Natural killer cell treated with Interleukin-12 subunit alpha and Interleukin-12 subunit beta and Interleukin-15 and Interleukin-18, amount 100 ng/mL, for 72 hours (primary cell): ENCODE measurements around the gene KLHL25. TPM values are rescaled to one million over a fixed set of nuclear protein-coding genes. Genes with fewer than 3 reads are reported as not detected.

Source experiments
- ATAC-seq, 2 donors: fragments of 150-1000 bp; cut with Tn5 transposase in 1 of 2; sonication (Bioruptor Pico), chemical (Tn5 transposase) in 1 of 2; 2 replicates each; pipeline ENCODE4 v1.10.0; 2021
- DNase-seq: peaks from one replicate; pipeline ENCODE4 v3.0.0; 2022; ENCODE audit warnings: low spot score
- H3K27ac Mint-ChIP-seq, 2 donors: 1 replicate in 1 of 2; 2 replicates in 1 of 2; pipeline ENCODE4 v1.8.0; 2022; ENCODE audit warnings: mixed read lengths in 2 of 2, mild to moderate bottlenecking in 1 of 2, moderate library complexity in 1 of 2
- H3K27me3 Mint-ChIP-seq, 2 donors: 1 replicate in 1 of 2; 2 replicates in 1 of 2; pipeline ENCODE4 v1.8.0; 2022; ENCODE audit warnings: mixed read lengths in 2 of 2
- H3K36me3 Mint-ChIP-seq: one replicate; pipeline ENCODE4 v1.8.0; 2022; ENCODE audit warnings: mixed read lengths
- H3K4me1 Mint-ChIP-seq, 2 donors: 1 replicate in 1 of 2; 2 replicates in 1 of 2; pipeline ENCODE4 v1.8.0; 2022; ENCODE audit warnings: low read depth in 2 of 2, mixed read lengths in 2 of 2, mild to moderate bottlenecking in 1 of 2
- H3K4me3 Mint-ChIP-seq: one replicate; pipeline ENCODE4 v1.8.0; 2022; ENCODE audit warnings: mixed read lengths
- H3K9me3 Mint-ChIP-seq: 2 replicates; pipeline ENCODE4 v1.8.0; 2022; ENCODE audit warnings: mixed read lengths
- total RNA-seq, 2 donors: library from RNA; stranded (reverse); gene quantifications; one replicate each; pipeline ENCODE4 v1.2.3, GENCODE V29; 2022

The KLHL25 gene
- total RNA-seq, 2 donors from 2014 or later, result 4.7 to 8.5 TPM

DNA sequence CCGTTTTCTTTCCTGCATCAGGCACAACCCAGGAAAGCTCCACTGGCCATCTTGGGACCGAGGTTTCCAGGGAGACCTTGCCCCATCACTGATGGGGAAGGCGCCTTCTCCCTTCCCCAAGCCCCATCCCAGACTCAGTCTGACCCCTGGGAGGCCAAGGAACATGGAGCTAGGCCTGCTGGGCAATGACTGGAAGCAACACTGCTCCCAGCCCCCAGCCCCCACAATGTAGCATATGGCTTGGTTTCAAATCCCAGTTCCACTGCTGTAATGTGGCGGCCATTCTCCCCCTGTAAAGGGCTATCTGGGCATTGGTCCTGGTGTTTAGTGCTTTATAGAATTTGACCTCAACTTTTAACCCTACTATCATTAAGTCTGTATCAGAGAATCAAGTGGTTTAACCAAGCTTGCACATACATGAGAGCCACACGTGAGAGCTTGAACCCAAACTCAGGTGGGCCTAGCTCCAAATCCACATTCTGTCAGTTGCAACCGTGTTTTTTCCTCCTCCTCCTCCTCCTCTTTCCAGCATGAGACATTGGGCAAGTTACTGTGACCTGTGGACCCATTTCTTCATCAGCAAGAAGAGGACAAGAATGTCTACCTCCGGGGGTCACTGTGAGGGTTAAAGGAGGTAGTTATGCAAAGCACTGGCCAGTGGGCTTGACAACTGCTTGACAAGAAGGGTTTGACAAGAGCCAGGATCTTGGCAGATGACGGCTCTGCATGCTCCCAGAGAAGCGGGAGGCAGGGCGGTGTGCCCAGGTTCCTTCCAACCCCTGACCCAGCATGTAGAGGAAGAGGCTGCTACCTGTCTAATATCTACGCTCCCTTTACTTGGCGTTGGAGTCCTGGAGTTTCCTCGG, 37.4 kb downstream of the KLHL25 start:
- no peak overlapping the region for H3K4me3 Mint-ChIP-seq
- H3K36me3 Mint-ChIP-seq, result no peaks in the 10 kb centered on the region
- no peak for DNase-seq

GRCh38 chr15:85756411-85757072, 38.2 kb downstream of the KLHL25 start:
- H3K27ac Mint-ChIP-seq, result no peak overlapping the region
- no peak for DNase-seq
- no peaks in the 10 kb centered on the region for H3K36me3 Mint-ChIP-seq
- no peak overlapping the region for H3K4me3 Mint-ChIP-seq
- no peaks in the 10 kb centered on the region for H3K9me3 Mint-ChIP-seq
- peaks cover 0 to 6% of the 10 kb centered on the region in 2 donors for H3K4me1 Mint-ChIP-seq
- no peak for ATAC-seq
- no peaks in the 10 kb centered on the region for H3K27me3 Mint-ChIP-seq

More for the DNA sequence above, 37.4 kb downstream of the KLHL25 start:
- Mint-ChIP-seq H3K4me1 (peaks cover 0 to 3% of the 10 kb centered on the region in 2 donors), H3K9me3 (no peaks in the 10 kb centered on the region), H3K27me3 (no peaks in the 10 kb centered on the region), H3K27ac (no peak overlapping the region)
- no peak for ATAC-seq

DNA sequence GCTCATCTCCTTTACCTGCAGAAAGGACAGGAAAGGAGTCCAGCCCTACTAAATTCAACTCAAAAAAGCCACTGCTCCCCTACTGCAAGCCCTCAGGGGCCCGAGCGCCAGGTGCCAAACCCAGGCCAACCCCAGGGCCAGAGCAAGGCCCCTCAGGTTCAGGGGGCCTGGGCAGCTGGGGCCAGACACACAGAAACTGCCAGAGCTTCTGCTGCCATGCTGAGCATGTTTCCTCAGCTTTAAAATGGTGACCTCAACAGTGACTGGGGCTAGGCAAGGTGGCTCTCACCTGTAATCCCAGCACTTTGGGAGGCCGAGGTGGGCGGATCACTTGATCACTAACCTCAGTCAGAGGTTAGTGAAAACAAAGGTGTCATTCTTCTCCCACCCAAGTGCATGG, 38.8 kb downstream of the KLHL25 start:
- Mint-ChIP-seq H3K4me3 (no peak overlapping the region), H3K4me1 (peaks cover 0 to 8% of the 10 kb centered on the region in 2 donors), H3K36me3 (no peaks in the 10 kb centered on the region), H3K9me3 (no peaks in the 10 kb centered on the region), H3K27me3 (no peaks in the 10 kb centered on the region), H3K27ac (no peak overlapping the region)
- DNase-seq (no peak), ATAC-seq (no peak)

DNA sequence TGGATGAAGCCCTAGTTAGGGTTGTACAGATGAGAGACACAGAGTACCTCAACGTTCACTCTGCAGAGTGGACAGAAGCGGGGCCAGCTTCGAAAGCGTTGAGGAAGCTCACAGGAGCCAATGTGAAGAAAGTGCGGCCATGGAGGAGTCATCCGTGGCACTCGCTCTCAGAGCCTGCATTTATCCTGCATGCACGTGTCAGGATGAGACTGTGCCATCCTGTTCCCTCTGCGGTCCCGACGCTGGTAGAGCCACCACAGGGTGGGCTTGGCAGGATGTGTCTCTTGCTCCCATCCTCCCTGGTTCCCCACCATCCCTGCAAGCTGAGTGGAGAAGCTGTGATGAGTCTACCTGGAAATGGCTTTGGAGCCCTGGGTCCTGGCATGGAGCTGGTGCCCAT, 39.3 kb downstream of the KLHL25 start:
- no peaks in the 10 kb centered on the region for H3K27me3 Mint-ChIP-seq
- ATAC-seq (no peak), DNase-seq (no peak)
- no peak overlapping the region for H3K27ac Mint-ChIP-seq
- H3K9me3 Mint-ChIP-seq, result no peaks in the 10 kb centered on the region
- peaks cover 0 to 8% of the 10 kb centered on the region in 2 donors for H3K4me1 Mint-ChIP-seq
- no peak overlapping the region for H3K4me3 Mint-ChIP-seq
- no peaks in the 10 kb centered on the region for H3K36me3 Mint-ChIP-seq

DNA sequence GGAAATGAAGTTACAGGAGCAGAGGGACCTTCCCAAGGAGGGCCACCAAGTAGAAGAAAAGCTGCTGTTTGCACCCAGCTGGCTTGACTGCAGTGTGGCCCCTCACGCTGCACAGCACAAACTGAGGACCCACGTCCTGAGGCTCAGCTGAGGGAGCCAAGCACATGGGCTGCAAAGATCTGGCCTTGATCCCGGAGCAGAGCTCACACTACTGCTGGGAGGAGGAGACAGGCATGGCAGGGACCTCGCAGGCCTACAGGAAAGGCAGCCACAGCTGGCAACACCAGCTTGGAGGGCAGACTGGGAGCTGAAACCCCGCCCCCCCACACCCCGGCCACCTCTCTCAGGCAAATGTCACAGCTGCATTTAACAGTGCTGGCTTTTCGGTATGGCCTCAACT, 39.7 kb downstream of the KLHL25 start:
- DNase-seq, result no peak
- H3K27ac Mint-ChIP-seq, result no peak overlapping the region

GRCh38 chr15:85753791-85754452, 40.8 kb downstream of the KLHL25 start:
- Mint-ChIP-seq H3K9me3 (no peaks in the 10 kb centered on the region), H3K27ac (no peak overlapping the region), H3K36me3 (no peaks in the 10 kb centered on the region), H3K27me3 (no peaks in the 10 kb centered on the region), H3K4me3 (no peak overlapping the region), H3K4me1 (peaks cover 0 to 8% of the 10 kb centered on the region in 2 donors)
- ATAC-seq (no peak), DNase-seq (no peak)

More for the DNA sequence above, 39.7 kb downstream of the KLHL25 start:
- no peak for ATAC-seq
- peaks cover 0 to 8% of the 10 kb centered on the region in 2 donors for H3K4me1 Mint-ChIP-seq
- no peaks in the 10 kb centered on the region for H3K36me3 Mint-ChIP-seq
- H3K9me3 Mint-ChIP-seq, result no peaks in the 10 kb centered on the region
- H3K4me3 Mint-ChIP-seq, result no peak overlapping the region
- H3K27me3 Mint-ChIP-seq, result no peaks in the 10 kb centered on the region

DNA sequence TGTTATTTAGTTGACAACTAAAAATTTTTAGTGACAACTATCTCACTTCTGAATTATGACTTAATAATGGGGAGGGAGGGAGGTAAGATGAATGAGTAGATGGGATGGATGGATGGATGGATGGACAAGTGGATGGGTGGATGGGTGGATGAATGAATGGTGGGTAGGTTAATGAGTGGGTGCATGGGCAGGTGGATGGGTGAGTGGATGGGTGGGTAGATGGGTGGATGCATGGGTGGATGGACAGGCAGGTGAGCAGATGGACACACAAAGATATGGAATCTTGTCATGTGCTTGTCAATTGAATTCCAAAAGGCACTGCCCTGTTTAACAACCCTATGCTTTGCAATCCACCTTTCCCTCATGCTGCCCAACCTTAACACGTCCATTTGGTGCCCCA, 41.5 kb downstream of the KLHL25 start:
- Mint-ChIP-seq H3K9me3 (no peaks in the 10 kb centered on the region), H3K36me3 (no peaks in the 10 kb centered on the region), H3K4me1 (peaks cover 0 to 8% of the 10 kb centered on the region in 2 donors), H3K27ac (no peak overlapping the region), H3K4me3 (no peak overlapping the region), H3K27me3 (no peaks in the 10 kb centered on the region)
- DNase-seq (no peak), ATAC-seq (no peak)

DNA sequence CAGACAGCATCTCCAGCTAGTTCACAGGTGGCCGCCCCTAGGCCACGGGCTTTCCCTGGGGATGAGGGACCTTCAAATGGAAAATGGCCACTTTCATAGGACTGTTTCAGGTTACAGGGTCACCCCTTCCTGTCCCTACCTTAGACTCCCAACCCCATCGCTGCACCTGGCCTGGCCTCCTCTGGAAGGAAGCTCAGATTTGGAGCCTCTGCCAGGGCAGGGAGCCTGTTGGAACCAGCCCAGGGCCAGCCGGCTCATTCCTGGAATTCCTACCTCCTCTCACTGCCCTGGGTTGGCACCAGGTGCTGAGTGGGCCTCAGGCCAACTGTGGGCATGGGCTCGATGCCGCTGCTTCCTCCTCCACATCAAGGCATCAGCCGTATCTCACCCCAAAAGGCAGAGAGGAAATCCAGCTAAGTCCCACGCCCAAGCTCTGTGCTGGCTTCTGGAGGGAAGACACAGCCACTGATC, 42.2 kb downstream of the KLHL25 start:
- Mint-ChIP-seq H3K27me3 (no peaks in the 10 kb centered on the region), H3K9me3 (no peaks in the 10 kb centered on the region), H3K4me1 (peaks cover 0 to 8% of the 10 kb centered on the region in 2 donors), H3K4me3 (no peak overlapping the region), H3K27ac (peak overlapping the region in 1 of 2 donors; percentile 82), H3K36me3 (no peaks in the 10 kb centered on the region)
- DNase-seq (no peak), ATAC-seq (no peak)

GRCh38 chr15:85752124-85752475, 42.6 kb downstream of the KLHL25 start:
- ATAC-seq (no peak), DNase-seq (no peak)
- no peaks in the 10 kb centered on the region for H3K9me3 Mint-ChIP-seq
- no peak overlapping the region for H3K27ac Mint-ChIP-seq
- no peaks in the 10 kb centered on the region for H3K36me3 Mint-ChIP-seq
- no peak overlapping the region for H3K4me3 Mint-ChIP-seq
- H3K27me3 Mint-ChIP-seq, result no peaks in the 10 kb centered on the region
- H3K4me1 Mint-ChIP-seq, result peaks cover 0 to 8% of the 10 kb centered on the region in 2 donors

- ATAC-seq (peak; percentile 34 to 49), DNase-seq (no peak)
- Mint-ChIP-seq H3K27ac (peak overlapping the region in 1 of 2 donors; percentile 19), H3K9me3 (no peaks in the 10 kb centered on the region), H3K36me3 (no peaks in the 10 kb centered on the region), H3K4me1 (peaks cover 0 to 8% of the 10 kb centered on the region in 2 donors), H3K4me3 (no peak overlapping the region), H3K27me3 (no peaks in the 10 kb centered on the region)
Measured at GRCh38 chr15:85751291-85752123, 43.2 kb downstream of the KLHL25 start.

DNA sequence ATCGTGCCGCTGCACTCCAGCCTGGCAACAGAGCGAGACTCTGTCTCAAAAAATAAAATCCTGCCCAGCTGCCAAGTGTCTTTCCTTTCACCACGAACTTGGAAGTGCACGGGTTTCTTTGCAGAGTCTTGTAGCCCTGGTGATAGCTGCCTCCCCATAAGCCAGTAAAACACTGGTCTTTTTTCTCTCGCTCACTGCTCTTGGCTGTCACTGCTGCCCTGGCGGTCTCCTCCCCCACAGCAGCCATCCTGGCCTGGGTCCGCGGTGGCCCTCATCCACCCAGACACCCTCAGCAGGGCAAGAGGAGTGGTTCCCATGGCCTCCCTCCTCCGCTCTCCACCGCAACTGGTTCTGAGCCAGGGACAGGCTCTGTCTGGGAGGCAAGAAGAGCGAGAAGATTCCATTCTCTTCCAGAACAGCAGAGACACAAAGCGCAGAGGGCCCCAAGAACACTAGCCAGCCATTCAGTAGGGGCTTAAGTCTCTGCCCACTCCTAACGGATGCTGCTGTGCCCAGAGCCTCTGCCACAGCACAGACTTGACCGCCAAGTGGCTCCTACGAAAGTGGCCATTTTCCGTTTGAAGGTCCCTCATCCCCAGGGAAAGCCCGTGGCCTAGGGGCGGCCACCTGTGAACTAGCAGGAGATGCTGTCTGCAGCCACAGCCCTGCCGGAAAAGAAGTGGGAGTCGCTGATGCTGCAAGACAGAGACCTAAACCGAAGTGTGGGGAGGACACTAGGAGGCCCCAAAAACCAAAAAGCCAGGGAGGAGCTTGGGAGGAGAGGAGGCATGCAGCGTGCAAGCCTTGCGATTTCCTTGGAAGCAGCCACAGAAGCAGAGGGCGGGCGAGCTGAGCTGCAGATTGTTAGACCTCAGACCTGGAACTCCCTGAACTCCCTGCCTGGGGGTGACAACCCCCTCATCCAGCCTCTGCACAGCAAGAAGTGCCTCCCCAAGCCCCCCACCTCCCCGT, 44.1 kb downstream of the KLHL25 start:
- H3K36me3 Mint-ChIP-seq, result no peaks in the 10 kb centered on the region
- no peak for ATAC-seq
- no peaks in the 10 kb centered on the region for H3K27me3 Mint-ChIP-seq
- H3K9me3 Mint-ChIP-seq, result no peaks in the 10 kb centered on the region
- no peak for DNase-seq
- no peak overlapping the region for H3K4me3 Mint-ChIP-seq
- H3K4me1 Mint-ChIP-seq, result peaks cover 0 to 8% of the 10 kb centered on the region in 2 donors
- H3K27ac Mint-ChIP-seq, result no peak overlapping the region

DNA sequence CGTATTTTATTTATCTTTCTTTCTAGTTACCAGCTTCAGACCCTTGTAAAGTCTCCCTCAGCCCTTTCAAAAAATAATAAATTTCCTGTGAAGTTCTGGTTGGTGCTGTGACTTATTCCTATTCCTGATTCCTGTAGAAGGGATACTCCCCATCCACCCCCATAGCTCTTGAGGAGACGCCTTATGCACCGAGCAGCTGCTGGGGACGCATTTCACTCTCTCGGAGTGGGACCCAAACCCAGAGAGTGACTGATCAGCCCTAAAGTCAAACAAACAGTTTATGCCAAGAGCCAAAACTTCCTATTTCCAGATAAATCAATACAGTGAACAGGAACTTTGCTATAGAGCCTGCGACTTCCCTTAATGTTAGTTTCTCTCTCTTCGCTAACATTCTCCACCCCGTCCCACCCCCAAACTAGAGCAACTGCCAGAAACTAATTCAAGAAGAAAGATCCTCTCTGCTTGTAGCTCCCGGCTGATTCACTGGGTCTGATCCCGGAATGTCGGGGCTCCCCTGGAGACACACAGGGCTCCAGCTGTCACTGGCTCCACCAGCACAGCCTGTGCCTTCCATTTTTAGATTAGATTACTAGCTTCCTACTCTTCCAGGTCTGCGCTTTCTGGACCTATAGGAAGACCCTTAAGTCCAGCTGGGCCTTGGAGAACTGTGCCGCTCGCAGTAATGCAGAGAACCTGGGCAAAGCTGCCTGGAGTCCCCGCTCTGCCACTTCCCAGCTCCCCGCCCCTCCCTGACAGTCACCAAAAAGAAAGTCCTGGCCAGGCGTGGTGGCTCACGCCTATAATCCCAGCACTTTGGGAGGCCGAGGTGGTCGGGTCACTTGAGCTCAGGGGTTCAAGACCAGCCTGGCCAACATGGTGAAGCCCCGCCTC, 45.2 kb downstream of the KLHL25 start:
- H3K36me3 Mint-ChIP-seq, result no peaks in the 10 kb centered on the region
- no peaks in the 10 kb centered on the region for H3K9me3 Mint-ChIP-seq
- no peak overlapping the region for H3K4me3 Mint-ChIP-seq
- H3K27ac Mint-ChIP-seq, result peak overlapping the region; percentile 1 to 29
- H3K4me1 Mint-ChIP-seq, result peaks cover 0 to 8% of the 10 kb centered on the region in 2 donors
- H3K27me3 Mint-ChIP-seq, result no peaks in the 10 kb centered on the region
- no peak for DNase-seq
- ATAC-seq, result no peak
